PC-9 (cell line): ENCODE measurements around the gene RAB7A. TPM values are rescaled to one million over a fixed set of nuclear protein-coding genes. Genes with fewer than 3 reads are reported as not detected.

Experiments
- BruUV-seq: library from RNA; stranded (reverse); fragments of 400-500 nt; replicated peaks from 2 replicates; lab custom pipeline; 2021; lab: Mats Ljungman, UMichigan
- CTCF ChIA-PET: fragments of 300-600 bp; sonication (Branson Sonifier 250); formaldehyde crosslinking; loops from one replicate; lab custom pipeline; 2022; ENCODE audit warnings: antibody characterized with exemption; lab: Charles Lee
- POLR2A ChIA-PET: fragments of 300-600 bp; sonication (Branson Sonifier 250); formaldehyde crosslinking; loops from one replicate; lab custom pipeline; 2022; ENCODE audit warnings: antibody characterized with exemption; ENCODE audit not compliant: unreplicated experiment; lab: Charles Lee
- DNase-seq, 2 experiments: peaks; one replicate each; pipeline versions ENCODE4 v3.0.0 to v3.0.0-alpha.2; 2015 to 2022; ENCODE audit warnings: mixed read lengths in 1 of 2
- H2AFZ ChIP-seq: fragments of 200-600 bp; sonication (generic); 2 replicates; pipeline ENCODE4 v1.8.1; 2017; ENCODE audit warnings: antibody characterized with exemption
- H3F3A ChIP-seq: fragments of 200-600 bp; sonication (generic); 2 replicates; pipeline ENCODE4 v1.8.1; 2017; ENCODE audit warnings: antibody characterized with exemption, mild to moderate bottlenecking, low read depth; ENCODE audit not compliant: insufficient read depth
- H3K27ac ChIP-seq: fragments of 200-600 bp; sonication (generic); 2 replicates; pipeline ENCODE4 v1.6.1; 2016; ENCODE audit warnings: mixed run types
- H3K27me3 ChIP-seq: fragments of 200-600 bp; sonication (generic); 2 replicates; pipeline ENCODE4 v1.6.1; 2016; ENCODE audit warnings: low read depth, mixed run types; ENCODE audit not compliant: insufficient read depth
- H3K36me3 ChIP-seq: fragments of 200-600 bp; sonication (generic); 2 replicates; pipeline ENCODE4 v1.6.1; 2016; ENCODE audit warnings: low read depth, mixed run types
- H3K4me1 ChIP-seq: fragments of 200-600 bp; sonication (generic); replicated peaks from 2 replicates; pipeline ENCODE4 v1.6.1; 2016; ENCODE audit warnings: mixed run types; ENCODE audit not compliant: insufficient read depth
- H3K4me2 ChIP-seq: fragments of 200-600 bp; sonication (generic); 2 replicates; pipeline ENCODE4 v1.6.1; 2017; ENCODE audit warnings: mixed run types
- H3K4me3 ChIP-seq: fragments of 200-600 bp; sonication (generic); 2 replicates; pipeline ENCODE4 v1.6.1; 2016; ENCODE audit warnings: mixed run types
- H3K79me2 ChIP-seq: fragments of 200-600 bp; sonication (generic); 2 replicates; pipeline ENCODE4 v1.6.1; 2017; ENCODE audit warnings: low read depth, mixed run types
- H3K9me2 ChIP-seq: fragments of 200-600 bp; sonication (generic); 2 replicates; pipeline ENCODE4 v1.8.1; 2017; ENCODE audit warnings: mild to moderate bottlenecking; ENCODE audit not compliant: insufficient read depth
- H3K9me3 ChIP-seq: fragments of 200-600 bp; sonication (generic); 2 replicates; pipeline ENCODE4 v1.8.1; 2016; ENCODE audit warnings: low read depth; ENCODE audit not compliant: insufficient read depth
- H4K20me1 ChIP-seq: fragments of 200-600 bp; sonication (generic); 2 replicates; pipeline ENCODE4 v1.8.1; 2017; ENCODE audit not compliant: insufficient read depth
- EZH2 ChIP-seq: fragments of 200-600 bp; sonication (generic); IDR thresholded peaks from 2 replicates; pipeline ENCODE4 v1.8.0; 2017; ENCODE audit warnings: antibody characterized with exemption, low read depth
- intact Hi-C: fragments of 100-400 bp; cut with micrococcal nuclease; formaldehyde crosslinking; loops from one replicate; pipeline ENCODE4 v1.10.0; 2022; ENCODE audit not compliant: unreplicated experiment
- total RNA-seq: library from RNA; stranded (reverse); gene quantifications from 2 replicates; pipeline ENCODE4 v1.2.3, GENCODE V29; 2021
- TF ChIP-seq, protein P1 (sequence below): fragments of 200-600 bp; sonication (generic); conservative IDR thresholded peaks from 2 replicates; pipeline ENCODE4 v1.6.1; 2017; ENCODE audit warnings: mixed run types, antibody characterized with exemption, mild to moderate bottlenecking, moderate library complexity

The RAB7A gene
- total RNA-seq, 1 experiment from 2014 or later, result 319 TPM

DNA sequence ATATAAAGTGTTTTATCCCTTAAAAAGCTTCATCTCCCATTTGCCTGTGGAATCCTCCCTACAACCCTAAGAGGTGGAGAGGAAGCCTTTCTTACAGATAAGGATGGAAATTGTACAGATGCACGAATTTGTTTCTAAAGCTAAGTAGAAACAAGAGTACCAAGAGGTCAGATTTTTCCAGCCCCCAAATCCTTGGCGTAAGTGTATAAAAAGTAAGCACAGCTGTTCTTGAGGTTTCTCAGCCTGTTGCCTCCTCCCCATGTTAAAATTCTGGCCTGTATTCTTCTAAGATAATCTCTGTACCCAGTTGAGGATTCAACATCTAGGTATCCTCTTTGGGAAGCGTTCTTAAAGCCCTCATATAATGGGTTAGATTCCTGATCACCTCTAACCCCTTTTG, 34.9 kb downstream of the RAB7A start:
- Histone ChIP-seq H3K4me3 (no peak overlapping the region), H2AFZ (no peak overlapping the region), H3K4me2 (no peak overlapping the region), H3K4me1 (no peaks in the 10 kb centered on the region), H3K79me2 (peaks cover 93% of the 10 kb centered on the region), H3K9me2 (no peaks in the 10 kb centered on the region), H4K20me1 (peaks cover 85% of the 10 kb centered on the region), H3F3A (peaks cover 17% of the 10 kb centered on the region), H3K36me3 (no peaks in the 10 kb centered on the region), H3K27me3 (no peaks in the 10 kb centered on the region), H3K27ac (no peak overlapping the region), H3K9me3 (no peaks in the 10 kb centered on the region)
- CTCF ChIA-PET, result no interaction called here
- no peak for DNase-seq
- intact Hi-C loops, result no loop called here
- TF ChIP-seq EZH2, result no peak
- no TSS peak for BruUV-seq
- POLR2A ChIA-PET, result no interaction called here

DNA sequence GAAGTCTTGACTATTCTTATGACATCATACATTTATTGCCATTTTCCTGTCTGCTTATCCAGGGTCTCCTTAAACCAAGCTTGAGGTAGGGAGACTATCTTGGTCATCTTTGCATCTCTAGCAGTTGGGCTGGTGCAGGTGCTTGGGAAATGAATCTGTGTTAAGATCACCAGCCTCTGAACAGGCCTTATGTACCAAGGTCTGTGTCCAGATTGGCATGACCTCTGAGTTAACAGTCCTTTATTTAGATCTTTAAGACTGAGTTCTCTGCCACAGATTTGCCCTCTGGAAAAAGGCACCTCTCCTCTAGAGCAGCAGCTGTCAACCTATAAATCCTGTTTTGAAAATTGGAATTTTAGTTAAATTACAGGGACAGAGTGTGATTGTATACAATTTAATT, 35.4 kb downstream of the RAB7A start:
- Histone ChIP-seq H3K4me1 (no peaks in the 10 kb centered on the region), H3K36me3 (no peaks in the 10 kb centered on the region), H3K9me2 (no peaks in the 10 kb centered on the region), H3K4me3 (no peak overlapping the region), H3F3A (peaks cover 14% of the 10 kb centered on the region), H3K27me3 (no peaks in the 10 kb centered on the region), H3K79me2 (peaks cover 93% of the 10 kb centered on the region), H2AFZ (no peak overlapping the region), H4K20me1 (peaks cover 85% of the 10 kb centered on the region), H3K4me2 (no peak overlapping the region), H3K9me3 (no peaks in the 10 kb centered on the region), H3K27ac (no peak overlapping the region)
- BruUV-seq, result no TSS peak
- no peak for DNase-seq
- POLR2A ChIA-PET, result no interaction called here
- CTCF ChIA-PET, result no interaction called here
- intact Hi-C loops, result no loop called here
- TF ChIP-seq EZH2, result no peak
- TF ChIP-seq, protein P1, sequence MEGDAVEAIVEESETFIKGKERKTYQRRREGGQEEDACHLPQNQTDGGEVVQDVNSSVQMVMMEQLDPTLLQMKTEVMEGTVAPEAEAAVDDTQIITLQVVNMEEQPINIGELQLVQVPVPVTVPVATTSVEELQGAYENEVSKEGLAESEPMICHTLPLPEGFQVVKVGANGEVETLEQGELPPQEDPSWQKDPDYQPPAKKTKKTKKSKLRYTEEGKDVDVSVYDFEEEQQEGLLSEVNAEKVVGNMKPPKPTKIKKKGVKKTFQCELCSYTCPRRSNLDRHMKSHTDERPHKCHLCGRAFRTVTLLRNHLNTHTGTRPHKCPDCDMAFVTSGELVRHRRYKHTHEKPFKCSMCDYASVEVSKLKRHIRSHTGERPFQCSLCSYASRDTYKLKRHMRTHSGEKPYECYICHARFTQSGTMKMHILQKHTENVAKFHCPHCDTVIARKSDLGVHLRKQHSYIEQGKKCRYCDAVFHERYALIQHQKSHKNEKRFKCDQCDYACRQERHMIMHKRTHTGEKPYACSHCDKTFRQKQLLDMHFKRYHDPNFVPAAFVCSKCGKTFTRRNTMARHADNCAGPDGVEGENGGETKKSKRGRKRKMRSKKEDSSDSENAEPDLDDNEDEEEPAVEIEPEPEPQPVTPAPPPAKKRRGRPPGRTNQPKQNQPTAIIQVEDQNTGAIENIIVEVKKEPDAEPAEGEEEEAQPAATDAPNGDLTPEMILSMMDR, result no peak

DNA sequence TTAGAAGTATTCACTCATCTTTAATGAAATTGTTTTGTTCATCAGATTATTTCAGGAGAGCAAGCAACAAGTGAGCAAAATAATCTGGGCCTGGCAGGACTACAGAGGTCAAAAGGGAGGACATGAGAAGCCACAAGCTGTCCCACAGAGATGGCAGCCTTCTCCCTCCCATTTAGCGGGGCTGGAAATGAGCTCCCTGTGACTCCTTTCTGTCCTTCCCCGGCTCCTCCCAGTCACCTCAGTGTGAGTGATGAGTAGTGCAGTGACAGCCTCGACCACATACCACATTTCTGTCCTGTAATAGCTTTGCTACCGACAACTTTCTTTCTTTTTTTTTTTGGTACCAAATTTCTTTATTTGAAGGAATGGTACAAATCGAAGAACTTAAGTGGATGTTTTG, 38.0 kb downstream of the RAB7A start:
- Histone ChIP-seq H3K4me1 (no peaks in the 10 kb centered on the region), H4K20me1 (peaks cover 89% of the 10 kb centered on the region), H3K9me3 (no peaks in the 10 kb centered on the region), H3K27ac (no peak overlapping the region), H3K9me2 (no peaks in the 10 kb centered on the region), H2AFZ (no peak overlapping the region), H3K27me3 (no peaks in the 10 kb centered on the region), H3F3A (peaks cover 27% of the 10 kb centered on the region; the same call in 1 of the 2 replicates), H3K36me3 (no peaks in the 10 kb centered on the region), H3K4me3 (no peak overlapping the region), H3K79me2 (peaks cover 96% of the 10 kb centered on the region), H3K4me2 (no peak overlapping the region)
- ChIA-PET POLR2A (no interaction called here), CTCF (no interaction called here)
- no TSS peak for BruUV-seq
- intact Hi-C loops, result no loop called here
- DNase-seq, result no peak
- TF ChIP-seq, protein P1, result no peak
- no peak for TF ChIP-seq EZH2

DNA sequence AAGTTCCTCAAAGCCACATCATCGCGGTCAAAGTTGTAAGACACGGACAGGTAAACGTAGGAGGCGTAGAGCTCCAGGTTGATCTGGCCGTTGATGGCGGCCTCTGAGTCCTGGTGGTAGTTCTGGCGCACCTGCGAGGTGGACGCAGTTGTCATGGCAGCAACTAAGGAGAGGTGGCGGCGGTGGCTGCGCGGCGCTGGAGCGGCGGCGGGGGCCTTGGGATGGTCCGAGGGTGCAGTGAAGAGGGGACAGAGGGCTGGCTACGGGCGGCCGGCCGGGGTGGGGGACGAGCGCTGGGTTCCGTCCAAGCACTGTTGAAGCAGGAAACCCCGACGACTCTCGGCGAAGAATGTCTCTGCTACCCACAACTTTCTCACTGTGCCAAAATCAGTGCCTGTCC, 38.9 kb downstream of the RAB7A start:
- Histone ChIP-seq H3F3A (peaks cover 23% of the 10 kb centered on the region; the same call in 1 of the 2 replicates), H3K9me3 (no peaks in the 10 kb centered on the region), H3K27me3 (no peaks in the 10 kb centered on the region), H4K20me1 (peaks cover 89% of the 10 kb centered on the region), H3K79me2 (peaks cover 96% of the 10 kb centered on the region), H3K4me1 (no peaks in the 10 kb centered on the region), H3K4me2 (no peak overlapping the region), H3K9me2 (no peaks in the 10 kb centered on the region), H2AFZ (no peak overlapping the region), H3K36me3 (no peaks in the 10 kb centered on the region), H3K4me3 (no peak overlapping the region), H3K27ac (no peak overlapping the region)
- TF ChIP-seq, protein P1, result no peak
- no peak for TF ChIP-seq EZH2
- intact Hi-C loops, result no loop called here
- CTCF ChIA-PET, result no interaction called here
- no peak for DNase-seq
- no TSS peak for BruUV-seq
- POLR2A ChIA-PET, result no interaction called here
